ENCODE measurements around the gene NINJ2.

DNA sequence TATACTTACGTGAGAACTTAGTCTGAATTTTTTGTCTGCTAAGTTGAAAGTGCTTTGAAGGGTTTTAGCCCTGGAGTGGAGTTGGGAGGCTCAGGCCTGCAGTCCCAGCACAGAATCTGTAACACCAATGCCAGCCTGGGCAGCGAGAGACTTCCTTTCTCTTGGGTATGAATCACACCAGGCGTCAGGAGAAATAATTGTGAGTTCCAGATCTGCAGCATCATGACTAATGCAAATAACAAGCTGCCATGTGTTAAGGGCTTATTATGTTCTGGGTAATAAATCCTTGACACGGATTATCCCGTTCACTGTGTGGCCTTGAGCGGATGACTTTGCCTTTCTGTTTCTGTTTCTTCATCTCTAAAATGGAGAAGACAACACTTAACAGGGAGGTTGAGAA lies 132.9 kb downstream of the NINJ2 start:
- TF ChIP-seq, protein P1, sequence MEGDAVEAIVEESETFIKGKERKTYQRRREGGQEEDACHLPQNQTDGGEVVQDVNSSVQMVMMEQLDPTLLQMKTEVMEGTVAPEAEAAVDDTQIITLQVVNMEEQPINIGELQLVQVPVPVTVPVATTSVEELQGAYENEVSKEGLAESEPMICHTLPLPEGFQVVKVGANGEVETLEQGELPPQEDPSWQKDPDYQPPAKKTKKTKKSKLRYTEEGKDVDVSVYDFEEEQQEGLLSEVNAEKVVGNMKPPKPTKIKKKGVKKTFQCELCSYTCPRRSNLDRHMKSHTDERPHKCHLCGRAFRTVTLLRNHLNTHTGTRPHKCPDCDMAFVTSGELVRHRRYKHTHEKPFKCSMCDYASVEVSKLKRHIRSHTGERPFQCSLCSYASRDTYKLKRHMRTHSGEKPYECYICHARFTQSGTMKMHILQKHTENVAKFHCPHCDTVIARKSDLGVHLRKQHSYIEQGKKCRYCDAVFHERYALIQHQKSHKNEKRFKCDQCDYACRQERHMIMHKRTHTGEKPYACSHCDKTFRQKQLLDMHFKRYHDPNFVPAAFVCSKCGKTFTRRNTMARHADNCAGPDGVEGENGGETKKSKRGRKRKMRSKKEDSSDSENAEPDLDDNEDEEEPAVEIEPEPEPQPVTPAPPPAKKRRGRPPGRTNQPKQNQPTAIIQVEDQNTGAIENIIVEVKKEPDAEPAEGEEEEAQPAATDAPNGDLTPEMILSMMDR (IDR thresholded peaks at IDR 0.05), result no peak
- TF ChIP-seq EP300 (IDR thresholded peaks at IDR 0.05) (no peak), POLR2A (IDR thresholded peaks at IDR 0.05) (no peak), POLR2AphosphoS5 (IDR thresholded peaks at IDR 0.05) (no peak)

Measured in sigmoid colon (tissue), 4 donors.